Stimulated activated CD4-positive, alpha-beta T cell treated with anti-CD3 and anti-CD28 coated beads, Interleukin-1b, Interleukin-23, amount 100 ng/mL, for 24 hours (primary cell): ENCODE results near the gene FGD5.
"Not testable (repeated sequence)": the region's sequence is repeated elsewhere in the genome, so short reads cannot be mapped to it uniquely, and the experiment has no call there.

Experiments used
- DNase-seq, 4 experiments: peaks; one replicate each; pipeline ENCODE4 v3.0.0-alpha.2; 2020; ENCODE audit warnings: low read depth in 4 of 4, low spot score in 1 of 4

The FGD5 gene

GRCh38 chr3:14805961-14806537 lies 12.7 kb upstream of the FGD5 start:
- no peak for DNase-seq

- DNase-seq = no peak
Measured at GRCh38 chr3:14806641-14807263, 12.0 kb upstream of the FGD5 start.

- no peak for DNase-seq
Measured at GRCh38 chr3:14808025-14808424, 10.7 kb upstream of the FGD5 start.

GRCh38 chr3:14808502-14809266 lies 10.1 kb upstream of the FGD5 start:
- DNase-seq = no peak

GRCh38 chr3:14809611-14810010 lies 9.2 kb upstream of the FGD5 start:
- not testable (repeated sequence) for DNase-seq

GRCh38 chr3:14810070-14810791 lies 8.5 kb upstream of the FGD5 start:
- DNase-seq = no peak

- DNase-seq = no peak
Measured at GRCh38 chr3:14810801-14811661, 7.7 kb upstream of the FGD5 start.

GRCh38 chr3:14811684-14812083 lies 7.1 kb upstream of the FGD5 start:
- DNase-seq = no peak

GRCh38 chr3:14812196-14812790 lies 6.5 kb upstream of the FGD5 start:
- DNase-seq = no peak

- DNase-seq = no peak
Measured at GRCh38 chr3:14814411-14814871, 4.3 kb upstream of the FGD5 start.

- DNase-seq = no peak
Measured at GRCh38 chr3:14816359-14816758, 2.4 kb upstream of the FGD5 start.

GRCh38 chr3:14819671-14820070 lies 909 bp downstream of the FGD5 start:
- no peak for DNase-seq

GRCh38 chr3:14820156-14820555 lies 1.4 kb downstream of the FGD5 start:
- no peak for DNase-seq

- no peak for DNase-seq
Measured at GRCh38 chr3:14821151-14821550, 2.4 kb downstream of the FGD5 start.

GRCh38 chr3:14822134-14822533 lies 3.4 kb downstream of the FGD5 start:
- no peak for DNase-seq

GRCh38 chr3:14822670-14823390 lies 4.1 kb downstream of the FGD5 start:
- no peak for DNase-seq

GRCh38 chr3:14823393-14823792 lies 4.6 kb downstream of the FGD5 start:
- DNase-seq = no peak

- DNase-seq = no peak
Measured at GRCh38 chr3:14823910-14824629, 5.3 kb downstream of the FGD5 start.

- no peak for DNase-seq
Measured at GRCh38 chr3:14824646-14825045, 5.9 kb downstream of the FGD5 start.
